ENCODE measurements around the gene KCTD10. TPM values are rescaled to one million over a fixed set of nuclear protein-coding genes. Genes with fewer than 3 reads are reported as not detected.

The KCTD10 gene
- total RNA-seq, 1 experiment from 2014 or later, result 44.9 TPM

DNA sequence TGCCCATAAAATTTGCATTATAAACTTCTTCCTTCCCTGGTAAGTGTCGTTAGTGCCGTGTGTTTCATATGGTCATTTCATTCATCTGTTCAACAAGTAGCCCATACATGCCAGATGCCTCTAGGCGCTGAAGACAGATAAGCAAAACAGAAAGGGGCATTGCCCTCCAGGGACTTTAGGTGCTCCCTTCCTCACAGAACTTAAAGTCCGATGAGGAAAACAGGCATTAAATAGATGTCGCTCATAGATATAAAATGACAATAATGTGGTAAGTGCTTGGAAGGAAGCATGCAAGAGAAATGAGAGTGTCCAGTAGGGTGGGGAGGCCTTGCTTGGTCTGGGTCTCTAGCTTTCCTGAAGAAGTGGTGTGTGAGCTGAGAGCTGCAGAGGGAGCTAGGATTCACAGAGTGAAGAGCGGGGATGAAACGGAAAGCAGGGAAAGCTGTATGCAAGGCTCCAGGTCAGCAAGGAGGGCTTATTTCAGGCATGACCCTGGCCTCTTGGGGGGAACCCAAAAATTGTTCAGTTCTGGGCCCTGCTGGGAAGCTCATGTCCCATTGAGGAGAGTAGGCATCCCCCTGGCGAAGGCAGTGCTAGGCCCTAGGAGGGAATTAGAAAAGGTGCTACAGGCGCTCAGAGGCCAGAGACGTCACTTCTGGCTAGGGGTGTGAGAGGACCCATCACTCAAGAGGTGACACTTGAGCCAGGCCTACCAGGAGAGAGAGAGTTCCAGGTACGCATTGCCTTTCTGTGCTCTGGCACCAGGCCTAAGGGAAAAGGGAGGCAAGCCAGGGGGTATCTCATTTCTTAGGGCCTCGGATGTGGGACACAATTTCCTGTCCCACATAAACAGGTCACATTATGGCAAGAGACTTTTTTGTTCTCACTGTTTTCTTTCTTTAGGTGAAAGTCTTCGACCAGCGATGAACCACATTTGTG lies 12.2 kb upstream of the KCTD10 start:
- no peaks in the 10 kb centered on the region for H3K27me3 Mint-ChIP-seq (ENCODE audit: insufficient read depth, unreplicated experiment)
- no peaks in the 10 kb centered on the region for H3K4me1 Mint-ChIP-seq (ENCODE audit: insufficient read depth, unreplicated experiment)
- ChIA-PET CTCF (interaction anchor here (0.7 to 0.8 kb wide), 2 partner anchors 286 to 846 kb away, joined by 3 read pairs; no protein-coding TSS in a partner anchor), POLR2A (no interaction called here)
- TF ChIP-seq, protein P1, sequence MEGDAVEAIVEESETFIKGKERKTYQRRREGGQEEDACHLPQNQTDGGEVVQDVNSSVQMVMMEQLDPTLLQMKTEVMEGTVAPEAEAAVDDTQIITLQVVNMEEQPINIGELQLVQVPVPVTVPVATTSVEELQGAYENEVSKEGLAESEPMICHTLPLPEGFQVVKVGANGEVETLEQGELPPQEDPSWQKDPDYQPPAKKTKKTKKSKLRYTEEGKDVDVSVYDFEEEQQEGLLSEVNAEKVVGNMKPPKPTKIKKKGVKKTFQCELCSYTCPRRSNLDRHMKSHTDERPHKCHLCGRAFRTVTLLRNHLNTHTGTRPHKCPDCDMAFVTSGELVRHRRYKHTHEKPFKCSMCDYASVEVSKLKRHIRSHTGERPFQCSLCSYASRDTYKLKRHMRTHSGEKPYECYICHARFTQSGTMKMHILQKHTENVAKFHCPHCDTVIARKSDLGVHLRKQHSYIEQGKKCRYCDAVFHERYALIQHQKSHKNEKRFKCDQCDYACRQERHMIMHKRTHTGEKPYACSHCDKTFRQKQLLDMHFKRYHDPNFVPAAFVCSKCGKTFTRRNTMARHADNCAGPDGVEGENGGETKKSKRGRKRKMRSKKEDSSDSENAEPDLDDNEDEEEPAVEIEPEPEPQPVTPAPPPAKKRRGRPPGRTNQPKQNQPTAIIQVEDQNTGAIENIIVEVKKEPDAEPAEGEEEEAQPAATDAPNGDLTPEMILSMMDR (IDR thresholded peaks at IDR 0.05; ENCODE audit: unreplicated experiment), result no peak
- peaks cover 78% of the 10 kb centered on the region for H3K36me3 Mint-ChIP-seq (ENCODE audit: insufficient read depth, unreplicated experiment)
- no peak overlapping the region for H3K4me3 Mint-ChIP-seq (ENCODE audit: unreplicated experiment)
- H3K27ac Mint-ChIP-seq (ENCODE audit: low read depth, unreplicated experiment), result peak overlapping the region; percentile 64
- H3K9me3 Mint-ChIP-seq (ENCODE audit: unreplicated experiment), result no peaks in the 10 kb centered on the region
- intact Hi-C loops (cut with micrococcal nuclease), result no loop called here
- DNase-seq (ENCODE audit: unreplicated experiment), result no peak
- BruUV-seq (replicated peaks), result no TSS peak

DNA sequence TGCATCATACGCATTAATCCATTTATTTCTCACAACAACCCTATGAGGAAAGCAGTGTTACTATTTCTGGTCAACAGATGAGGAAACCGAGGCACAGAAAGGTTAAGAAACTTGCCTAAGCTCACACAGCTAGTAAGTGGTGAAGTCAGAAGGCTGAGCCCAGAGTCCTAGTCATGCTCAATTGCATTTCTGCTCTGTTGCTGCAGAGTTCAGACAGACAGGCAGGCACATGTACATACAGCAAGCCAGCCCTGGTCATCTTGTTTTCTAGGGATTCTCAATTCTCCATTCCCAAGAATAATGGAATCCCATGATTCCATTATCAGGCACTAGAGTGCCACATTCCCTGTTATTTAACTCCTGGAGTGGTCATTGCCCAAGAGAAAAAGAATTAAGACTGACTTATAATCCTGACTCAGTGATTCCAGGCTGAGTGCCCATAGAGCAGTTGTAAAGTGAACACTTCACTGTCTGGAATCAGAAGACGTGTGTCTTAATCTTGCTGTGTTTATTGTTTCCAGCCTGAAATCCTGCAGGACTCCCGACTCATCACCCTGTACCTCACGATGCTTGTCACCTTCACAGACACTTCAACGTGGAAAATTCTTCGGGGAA lies 11.1 kb upstream of the KCTD10 start:
- POLR2A ChIA-PET, result no interaction called here
- no peak for DNase-seq (ENCODE audit: unreplicated experiment)
- Mint-ChIP-seq H3K36me3 (ENCODE audit: insufficient read depth, unreplicated experiment) (peaks cover 82% of the 10 kb centered on the region), H3K27me3 (ENCODE audit: insufficient read depth, unreplicated experiment) (no peaks in the 10 kb centered on the region), H3K9me3 (ENCODE audit: unreplicated experiment) (no peaks in the 10 kb centered on the region), H3K4me3 (ENCODE audit: unreplicated experiment) (no peak overlapping the region), H3K27ac (ENCODE audit: low read depth, unreplicated experiment) (no peak overlapping the region), H3K4me1 (ENCODE audit: insufficient read depth, unreplicated experiment) (no peaks in the 10 kb centered on the region)
- BruUV-seq (replicated peaks), result no TSS peak
- TF ChIP-seq, protein P1 (IDR thresholded peaks at IDR 0.05; ENCODE audit: unreplicated experiment), result no peak
- CTCF ChIA-PET, result interaction anchor here (0.6 to 0.8 kb wide), 2 partner anchors 81 to 287 kb away, joined by 3 read pairs; no protein-coding TSS in a partner anchor
- intact Hi-C loops (cut with micrococcal nuclease), result no loop called here

DNA sequence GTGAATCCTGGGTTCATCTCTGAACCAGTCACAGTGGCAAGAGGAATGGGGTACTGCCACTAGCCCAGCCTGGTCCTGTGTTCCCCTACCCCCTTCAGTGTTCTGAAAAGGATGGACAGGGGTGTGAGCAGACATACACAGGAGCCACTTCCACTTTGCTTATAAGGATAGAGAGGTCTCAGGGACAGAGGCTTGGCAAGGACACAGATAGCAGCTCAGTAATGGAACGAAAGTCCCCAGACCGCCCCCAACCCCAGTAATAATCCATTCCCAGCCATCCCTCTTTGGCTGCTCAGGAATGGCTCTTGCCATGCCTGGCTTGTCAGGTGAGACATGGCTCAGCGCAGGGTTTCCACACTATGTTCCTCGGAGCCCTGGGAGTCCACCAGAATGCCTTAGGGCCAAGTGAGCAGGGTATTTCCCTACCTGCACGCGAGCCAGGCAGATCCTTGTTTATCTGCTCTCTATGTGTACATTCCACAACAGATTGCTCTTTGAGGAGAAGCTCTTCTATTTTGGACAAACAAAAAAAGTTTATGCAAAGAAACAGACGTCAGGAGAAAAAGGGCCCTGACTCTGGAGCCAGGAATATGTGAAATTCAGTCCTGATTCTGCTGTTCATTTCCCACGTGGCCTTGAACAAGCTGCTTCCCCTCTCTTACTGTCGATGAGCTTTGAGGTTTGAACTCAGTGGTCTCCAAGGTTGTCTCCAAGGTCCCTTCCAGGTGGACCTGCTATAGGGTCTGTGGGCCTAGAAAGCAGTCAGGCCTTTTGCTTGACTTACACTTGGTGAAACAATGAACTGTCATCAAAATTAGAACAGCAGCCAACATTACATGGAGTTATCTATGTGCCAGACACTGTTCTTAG lies 10.3 kb upstream of the KCTD10 start:
- no TSS peak for BruUV-seq (replicated peaks)
- Mint-ChIP-seq H3K4me3 (ENCODE audit: unreplicated experiment) (no peak overlapping the region), H3K9me3 (ENCODE audit: unreplicated experiment) (no peaks in the 10 kb centered on the region), H3K27ac (ENCODE audit: low read depth, unreplicated experiment) (no peak overlapping the region), H3K4me1 (ENCODE audit: insufficient read depth, unreplicated experiment) (no peaks in the 10 kb centered on the region), H3K36me3 (ENCODE audit: insufficient read depth, unreplicated experiment) (peaks cover 84% of the 10 kb centered on the region), H3K27me3 (ENCODE audit: insufficient read depth, unreplicated experiment) (no peaks in the 10 kb centered on the region)
- TF ChIP-seq, protein P1 (IDR thresholded peaks at IDR 0.05; ENCODE audit: unreplicated experiment), result no peak
- ChIA-PET POLR2A (no interaction called here), CTCF (interaction anchor here (0.6 kb wide), 1 partner anchor 80 kb away, joined by 3 read pairs; no protein-coding TSS in a partner anchor)
- intact Hi-C loops (cut with micrococcal nuclease), result no loop called here
- DNase-seq (ENCODE audit: unreplicated experiment), result no peak

Measured in MCF 10A (cell line).